GM19468 (cell line): Measurements from ENCODE around the gene HMMR.

Experiments used
- ATAC-seq: cut with Tn5 transposase; IDR thresholded peaks from one replicate; pipeline ENCODE4 v1.9.1; 2021; ENCODE audit warnings: mild to moderate bottlenecking, moderate library complexity, moderate number of reproducible peaks; ENCODE audit not compliant: unreplicated experiment; ENCODE audit errors: extremely low read depth

The HMMR gene

GRCh38 chr5:163456029-163456589, 4.3 kb upstream of the HMMR start:
- no peak for ATAC-seq

- ATAC-seq: no peak
These were observed 3.6 kb upstream of the HMMR start for GRCh38 chr5:163456840-163457239.

GRCh38 chr5:163458778-163459385, 1.6 kb upstream of the HMMR start:
- ATAC-seq: no peak

- no peak for ATAC-seq
These were observed 992 bp upstream of the HMMR start for GRCh38 chr5:163459462-163459818.

GRCh38 chr5:163459819-163460561, 442 bp upstream of the HMMR start, which contains the start of gene NUDCD2:
NUDCD2 (minus strand) TSS chr5:163460102; CDS start chr5:163460050, 52 bp downstream.
- peak; percentile 77 for ATAC-seq

GRCh38 chr5:163463063-163463435, 2.6 kb downstream of the HMMR start:
- ATAC-seq: no peak

GRCh38 chr5:163467682-163468081, 7.2 kb downstream of the HMMR start:
- no peak for ATAC-seq

- ATAC-seq: no peak
These were observed 13.3 kb downstream of the HMMR start for GRCh38 chr5:163473635-163474243.

- no peak for ATAC-seq
These were observed 15.0 kb downstream of the HMMR start for GRCh38 chr5:163475411-163475810.

- no peak for ATAC-seq
These were observed 17.9 kb downstream of the HMMR start for GRCh38 chr5:163478126-163478981.

GRCh38 chr5:163478982-163479271, 18.5 kb downstream of the HMMR start:
- no peak for ATAC-seq

- no peak for ATAC-seq
These were observed 28.8 kb downstream of the HMMR start for GRCh38 chr5:163489055-163489744.

GRCh38 chr5:163489745-163490075, 29.3 kb downstream of the HMMR start:
- no peak for ATAC-seq

- ATAC-seq: no peak
These were observed 35.9 kb downstream of the HMMR start for GRCh38 chr5:163496286-163496685.

GRCh38 chr5:163497315-163497714, 36.9 kb downstream of the HMMR start:
- ATAC-seq: no peak

- ATAC-seq: no peak
These were observed 38.5 kb downstream of the HMMR start for GRCh38 chr5:163498886-163499285.

- ATAC-seq: no peak
These were observed 42.1 kb downstream of the HMMR start for GRCh38 chr5:163502521-163502920.

GRCh38 chr5:163503106-163504078, 43.0 kb downstream of the HMMR start:
- no peak for ATAC-seq
